Stimulated activated CD8-positive, alpha-beta memory T cell treated with anti-CD3 and anti-CD28 coated beads, Interleukin-4, amount 100 ng/mL, for 1 hour (primary cell): ENCODE data around the gene DLG2.
"Not testable (repeated sequence)": the region's sequence is repeated elsewhere in the genome, so short reads cannot be mapped to it uniquely, and the experiment has no call there.

Experiments used
- DNase-seq, 2 donors: peaks; one replicate each; pipeline ENCODE4 v3.0.0-alpha.2; 2020; ENCODE audit warnings: low read depth in 2 of 2, low spot score in 1 of 2

DLG2 gene

GRCh38 chr11:84799112-84799511, 828.0 kb downstream of the DLG2 start:
- DNase-seq: no peak

- no peak for DNase-seq
Observed at GRCh38 chr11:84795698-84796097, 831.4 kb downstream of the DLG2 start.

GRCh38 chr11:84794663-84795443, 832.3 kb downstream of the DLG2 start:
- no peak for DNase-seq

DNA sequence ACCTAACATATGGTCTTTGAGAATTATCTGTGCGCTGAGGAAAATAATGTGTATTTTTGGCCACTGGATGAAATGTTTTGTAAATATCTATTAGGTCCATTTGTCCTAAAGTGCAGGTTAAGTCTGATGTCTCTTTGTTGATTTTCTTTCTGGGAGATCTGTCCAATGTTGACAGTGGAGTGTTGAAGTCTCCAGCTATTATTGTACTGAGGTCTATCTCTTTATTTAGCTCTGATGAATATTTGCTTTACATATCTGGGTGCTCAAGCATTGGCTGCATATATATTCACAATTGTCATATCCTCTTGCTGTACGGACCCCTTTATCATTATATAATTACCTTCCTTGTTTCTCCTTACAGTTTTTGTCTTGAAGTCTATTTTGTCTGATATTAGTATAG, 833.8 kb downstream of the DLG2 start:
- no peak for DNase-seq

DNA sequence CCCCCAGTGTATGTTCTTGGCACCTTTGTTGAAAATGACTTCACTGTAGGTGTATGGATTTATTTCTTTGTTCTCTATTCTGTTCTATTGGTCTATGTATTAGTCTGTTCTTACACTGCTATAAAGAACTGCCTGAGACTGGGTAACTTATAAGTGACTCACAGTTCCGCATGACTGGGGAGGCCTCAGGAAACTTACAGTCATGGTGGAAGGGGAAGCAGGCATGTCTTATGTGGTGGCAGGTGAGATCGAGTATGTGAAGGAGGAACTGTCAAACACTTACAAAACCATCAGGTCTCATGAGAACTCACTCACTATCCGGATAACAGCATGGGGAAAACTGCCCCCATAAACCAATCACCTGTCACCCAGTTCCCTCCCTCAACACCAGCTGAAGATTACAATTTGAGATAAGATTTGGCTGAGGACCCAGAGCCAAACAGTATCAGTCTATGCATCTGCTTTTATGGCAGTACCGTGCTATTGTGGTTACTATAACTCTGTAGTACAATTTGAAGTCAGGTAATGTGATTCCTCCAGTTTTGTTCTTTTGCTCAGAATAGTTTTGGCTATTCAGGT, 836.2 kb downstream of the DLG2 start:
- no peak for DNase-seq

GRCh38 chr11:84788220-84788619, 838.9 kb downstream of the DLG2 start:
- DNase-seq: no peak

DNA sequence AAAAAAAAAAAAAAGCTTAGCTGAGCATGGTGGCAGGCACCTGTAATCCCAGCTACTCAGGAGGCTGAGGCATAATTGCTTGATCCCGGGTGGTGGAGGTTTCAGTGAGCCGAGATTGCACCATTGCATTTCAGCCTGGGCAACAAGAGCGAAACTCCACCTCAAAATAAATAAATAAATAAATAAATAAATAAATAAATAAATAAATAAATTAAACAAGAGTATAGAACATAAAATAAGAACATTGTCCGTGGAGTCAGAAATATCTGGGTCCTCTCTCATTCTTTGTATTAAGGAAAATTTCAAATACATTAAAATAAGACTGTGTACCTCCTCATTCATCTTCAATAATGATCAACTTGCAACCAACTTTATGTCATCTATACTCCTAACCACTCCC, 843.0 kb downstream of the DLG2 start:
- DNase-seq: not testable (repeated sequence)

DNA sequence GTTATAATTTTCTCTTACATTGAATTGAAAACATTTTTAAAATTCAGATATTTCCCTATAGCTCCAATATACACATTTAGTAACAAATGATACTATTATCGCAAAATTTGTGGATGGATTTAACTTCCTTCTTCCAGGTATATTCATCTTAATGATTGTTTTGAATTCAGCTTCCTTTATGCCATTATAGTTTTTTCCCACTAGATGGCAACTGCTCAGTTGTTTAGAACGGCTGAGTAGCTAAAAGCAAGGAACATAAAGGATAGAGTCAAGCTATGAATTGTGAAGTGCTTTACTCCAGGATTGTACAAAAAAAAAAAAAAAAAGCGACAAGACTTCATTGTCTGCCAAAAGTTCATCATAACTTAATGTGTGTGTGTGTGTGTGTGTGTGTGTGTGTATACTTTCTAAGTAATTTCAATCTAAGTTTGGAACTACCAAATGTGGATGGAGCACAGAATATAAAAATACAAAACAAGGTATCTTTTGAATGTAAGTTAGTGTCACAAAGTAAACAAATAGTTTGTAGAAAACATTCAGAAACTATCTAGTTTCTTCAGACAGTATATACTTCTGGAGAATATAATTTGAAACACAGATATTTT, 846.4 kb downstream of the DLG2 start:
- DNase-seq: no peak

GRCh38 chr11:84775503-84775902, 851.6 kb downstream of the DLG2 start:
- no peak for DNase-seq

- no peak for DNase-seq
Observed at GRCh38 chr11:84763931-84764330, 863.2 kb downstream of the DLG2 start.

DNA sequence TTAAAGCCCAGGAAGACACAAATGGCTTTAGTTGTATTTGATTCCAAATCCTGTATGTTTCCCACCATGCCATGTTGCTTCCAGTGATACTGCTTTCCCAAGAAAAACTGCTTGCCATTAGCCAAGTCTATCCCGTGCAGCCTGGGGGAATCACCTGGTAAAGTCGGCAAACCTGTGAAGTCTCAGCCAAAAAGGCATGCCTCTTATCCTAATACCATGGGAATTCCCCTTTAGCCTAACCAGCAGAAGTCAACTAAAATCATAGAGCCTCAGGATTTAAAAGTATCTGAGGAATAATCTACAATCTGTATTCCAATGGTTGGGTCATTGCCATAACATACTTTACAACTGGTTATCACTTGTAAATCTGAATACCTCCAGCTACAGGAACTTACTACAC, 869.4 kb downstream of the DLG2 start:
- no peak for DNase-seq

- DNase-seq: no peak
Observed at GRCh38 chr11:84751371-84751770, 875.8 kb downstream of the DLG2 start.

DNA sequence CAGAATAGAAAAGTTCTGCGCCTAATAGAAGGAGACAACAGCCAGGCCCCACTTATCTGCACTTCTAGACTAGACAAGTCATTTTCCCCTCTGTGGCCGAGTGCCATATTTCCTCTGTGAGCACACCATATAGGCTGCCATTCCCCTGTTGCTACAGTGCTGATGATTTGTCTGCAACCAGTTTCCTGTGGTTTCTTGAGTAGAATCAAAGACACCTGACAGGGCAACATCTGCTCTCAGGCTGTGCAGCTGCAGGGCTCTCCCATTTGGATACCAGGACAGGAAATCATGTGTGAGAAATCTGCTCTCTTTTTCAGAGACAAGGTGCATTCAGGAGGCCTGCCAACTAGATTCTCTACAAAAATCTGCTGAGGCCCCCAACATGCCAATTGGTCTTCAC, 879.3 kb downstream of the DLG2 start:
- no peak for DNase-seq

DNA sequence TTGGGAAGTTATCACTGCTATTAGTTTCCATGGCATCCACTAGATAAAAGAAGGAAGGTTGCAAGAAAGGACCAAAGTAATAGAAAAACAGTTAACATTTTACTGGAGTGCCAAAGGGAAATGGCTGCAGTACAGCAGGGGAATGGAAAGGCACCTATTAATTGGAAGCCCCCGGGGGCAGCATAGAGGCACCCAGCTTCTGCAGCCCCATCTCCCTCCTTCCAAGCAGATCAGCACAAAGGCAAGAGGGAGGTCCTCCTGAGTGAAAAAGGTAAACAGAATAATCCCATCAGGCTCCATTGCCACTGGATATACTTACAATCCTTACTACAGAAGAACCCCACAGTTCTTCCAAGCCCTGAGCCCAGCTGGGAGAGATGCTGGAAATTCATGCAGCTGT, 887.1 kb downstream of the DLG2 start:
- DNase-seq: no peak

DNA sequence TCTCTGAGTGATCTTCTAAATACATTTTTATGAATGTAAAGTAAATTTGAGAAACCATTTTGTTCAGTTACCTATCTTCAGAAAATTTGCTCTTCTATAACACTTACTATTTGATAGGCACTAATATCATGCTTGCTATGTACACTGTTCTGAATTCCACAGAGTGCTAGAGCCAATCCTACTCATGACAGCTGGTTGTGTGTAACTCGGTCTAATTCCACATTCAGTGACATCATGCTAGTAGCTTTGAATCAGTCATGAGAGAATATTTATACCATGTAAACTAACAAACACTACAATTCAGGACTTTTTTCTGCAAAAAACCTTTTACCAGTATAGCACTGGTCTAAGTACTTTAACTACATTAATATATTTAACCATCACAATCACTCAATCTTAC, 902.9 kb downstream of the DLG2 start:
- no peak for DNase-seq

- DNase-seq: no peak
Observed at GRCh38 chr11:84722583-84723108, 904.5 kb downstream of the DLG2 start.

DNA sequence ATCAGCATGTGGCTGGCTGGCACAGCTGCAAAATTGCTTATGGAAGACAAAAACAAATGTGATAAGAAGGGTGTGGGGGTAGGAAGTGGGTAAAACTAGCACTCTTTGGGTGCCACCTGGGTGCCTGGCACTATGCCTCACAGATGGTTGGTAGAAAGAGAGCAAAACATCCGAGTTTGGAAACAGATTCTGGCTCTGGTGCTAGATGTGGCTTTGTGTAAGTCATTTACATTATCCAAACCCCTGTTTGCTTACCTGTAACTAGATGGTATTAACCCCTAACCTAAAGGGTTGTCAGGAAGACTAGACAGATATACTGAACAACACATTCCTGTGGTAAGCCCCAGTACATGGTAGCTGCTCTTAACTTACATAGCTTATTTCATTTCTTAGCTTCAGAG, 905.6 kb downstream of the DLG2 start:
- DNase-seq: no peak

DNA sequence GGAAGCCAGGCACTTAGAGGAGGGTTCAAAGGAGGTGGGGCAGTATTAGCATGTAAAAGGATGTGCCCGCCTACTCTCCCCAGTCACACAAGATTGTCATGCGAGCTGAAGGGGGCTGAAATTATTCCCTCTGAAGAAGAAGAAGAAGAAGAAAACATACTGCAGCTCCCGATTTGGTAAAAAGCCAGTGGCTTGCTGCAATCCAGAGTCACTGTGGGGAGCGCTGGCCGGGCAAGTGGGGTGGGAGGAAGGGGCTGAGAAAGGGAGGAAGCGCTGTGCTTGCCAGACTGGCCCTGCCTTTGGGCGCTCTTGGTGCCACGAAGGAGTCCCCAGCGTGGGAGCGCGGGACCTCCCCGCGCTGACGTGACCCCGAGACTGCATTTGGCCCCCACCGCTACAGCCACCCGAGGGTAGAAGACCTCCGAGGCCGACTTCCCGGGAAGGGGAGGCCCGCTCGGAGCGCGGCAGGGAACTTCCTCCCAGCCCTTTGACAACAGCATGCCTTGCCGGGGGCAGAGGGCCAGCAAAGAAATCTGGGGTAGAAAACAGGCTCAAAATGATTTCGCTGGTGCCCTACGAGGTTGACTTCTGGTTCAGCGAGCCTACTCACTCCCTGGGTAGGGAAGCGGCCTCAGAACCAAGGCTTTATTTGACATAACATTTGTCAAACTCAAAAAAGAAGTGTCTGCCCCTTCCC, 906.3 kb downstream of the DLG2 start:
- DNase-seq: no peak

DNA sequence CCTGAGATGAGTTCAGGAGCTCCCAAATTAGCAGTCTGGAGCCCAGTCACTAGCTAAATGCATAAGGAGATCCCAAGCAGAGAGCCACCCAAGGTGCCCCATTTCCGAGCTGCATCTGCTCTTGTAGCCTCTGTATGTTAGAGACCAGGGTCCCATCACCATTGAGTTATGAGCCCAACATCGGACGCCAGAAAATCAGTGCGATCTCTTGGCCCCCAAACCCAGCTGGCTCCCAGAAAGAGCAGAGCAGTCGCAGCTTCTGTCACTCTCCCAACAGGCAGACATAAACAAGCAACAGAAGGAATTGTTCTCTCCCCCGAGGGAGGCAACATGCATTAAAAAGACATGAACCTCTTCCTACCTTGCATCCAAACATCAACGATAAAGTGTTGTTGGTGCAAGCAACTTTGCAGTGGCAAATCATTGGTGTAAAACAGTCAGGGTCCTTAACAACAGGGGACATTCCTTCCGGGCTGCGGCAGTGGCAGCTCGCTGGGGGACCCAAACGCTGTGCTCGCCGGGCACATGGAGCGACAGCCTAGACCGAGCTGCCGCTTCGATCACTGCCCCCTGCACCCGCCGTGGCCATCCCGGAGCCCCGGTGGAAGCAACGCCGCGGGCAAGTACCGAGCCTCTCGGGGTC, 907.1 kb downstream of the DLG2 start:
- no peak for DNase-seq

DNA sequence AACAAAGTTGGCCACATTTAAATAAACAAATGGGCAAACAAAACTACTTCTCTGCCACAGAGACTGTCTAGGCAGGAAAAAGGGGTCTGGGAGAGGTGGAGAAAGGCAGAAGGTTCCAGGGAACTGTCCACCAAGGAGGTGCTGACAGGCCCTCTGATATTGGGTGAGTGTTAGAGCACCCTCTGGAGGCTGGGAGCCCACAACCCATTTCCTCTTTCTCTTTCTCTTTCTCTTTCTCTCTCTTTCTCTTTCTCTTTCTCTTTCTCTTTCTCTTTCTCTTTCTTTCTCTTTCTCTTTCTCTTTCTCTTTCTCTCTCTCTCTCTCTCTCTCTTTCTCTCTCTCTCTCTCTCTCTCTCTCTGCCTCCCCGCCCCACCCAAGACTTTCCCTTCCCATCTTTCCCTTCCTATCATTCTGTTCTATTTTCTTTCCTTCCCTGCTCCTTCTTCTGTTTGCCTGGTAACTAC, 912.8 kb downstream of the DLG2 start:
- DNase-seq: no peak

DNA sequence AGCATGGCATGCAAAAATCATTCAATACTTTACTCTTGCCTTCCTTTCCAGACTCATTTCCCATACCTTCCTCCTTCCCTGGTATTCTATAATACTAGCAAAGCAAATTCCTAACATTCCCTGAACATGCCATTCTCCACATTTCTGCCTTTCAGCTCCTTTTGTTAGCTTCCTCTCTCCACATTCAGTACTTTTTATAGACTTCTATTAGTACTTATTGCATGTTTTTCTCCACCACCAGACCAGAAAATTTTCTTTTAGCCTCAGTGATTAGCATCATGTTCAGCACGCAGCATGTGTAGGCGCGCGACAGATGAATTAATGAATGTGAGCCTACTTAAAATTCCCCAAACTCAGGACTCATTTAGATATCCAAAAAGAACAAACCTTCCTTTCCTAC, 935.3 kb downstream of the DLG2 start:
- no peak for DNase-seq
